ENCODE data around the gene SUGP2. TPM values are rescaled to one million over a fixed set of nuclear protein-coding genes. Genes with fewer than 3 reads are reported as not detected.

Gene SUGP2
- total RNA-seq, 1 donor from 2014 or later, result 68.2 TPM

DNA sequence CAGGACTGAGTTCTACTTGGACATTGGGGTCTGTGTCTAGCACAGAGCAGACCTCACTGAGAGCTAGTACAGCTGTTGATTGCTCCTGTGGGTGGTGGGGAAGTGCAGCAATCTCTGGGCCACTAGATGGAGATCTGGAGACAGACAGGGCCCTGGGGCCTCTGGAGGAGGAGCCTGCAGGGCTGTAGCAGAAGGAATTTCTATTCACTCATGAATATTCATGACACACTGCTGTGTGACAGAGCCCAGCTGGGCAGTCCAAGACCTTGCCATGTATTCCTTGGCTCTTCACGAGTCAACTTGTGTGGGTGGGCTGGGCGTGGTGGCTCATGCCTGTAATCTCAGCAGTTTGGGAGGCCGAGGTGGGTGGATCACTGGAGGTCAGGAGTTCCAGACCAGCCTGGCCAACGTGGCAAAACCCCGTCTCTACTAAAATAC lies 37.5 kb downstream of the SUGP2 start:
- Histone ChIP-seq H3K27me3 (ENCODE audit: low read depth) (no peaks in the 10 kb centered on the region), H3K36me3 (peaks cover 68% of the 10 kb centered on the region), H3K4me3 (no peak overlapping the region), H3K9me3 (replicated peaks) (no peaks in the 10 kb centered on the region), H3K27ac (replicated peaks) (no peak overlapping the region), H3K4me1 (peaks cover 26% of the 10 kb centered on the region)
- DNase-seq, result peak; percentile 64
- intact Hi-C loops (cut with micrococcal nuclease), result no loop called here
- TF ChIP-seq, protein P1, sequence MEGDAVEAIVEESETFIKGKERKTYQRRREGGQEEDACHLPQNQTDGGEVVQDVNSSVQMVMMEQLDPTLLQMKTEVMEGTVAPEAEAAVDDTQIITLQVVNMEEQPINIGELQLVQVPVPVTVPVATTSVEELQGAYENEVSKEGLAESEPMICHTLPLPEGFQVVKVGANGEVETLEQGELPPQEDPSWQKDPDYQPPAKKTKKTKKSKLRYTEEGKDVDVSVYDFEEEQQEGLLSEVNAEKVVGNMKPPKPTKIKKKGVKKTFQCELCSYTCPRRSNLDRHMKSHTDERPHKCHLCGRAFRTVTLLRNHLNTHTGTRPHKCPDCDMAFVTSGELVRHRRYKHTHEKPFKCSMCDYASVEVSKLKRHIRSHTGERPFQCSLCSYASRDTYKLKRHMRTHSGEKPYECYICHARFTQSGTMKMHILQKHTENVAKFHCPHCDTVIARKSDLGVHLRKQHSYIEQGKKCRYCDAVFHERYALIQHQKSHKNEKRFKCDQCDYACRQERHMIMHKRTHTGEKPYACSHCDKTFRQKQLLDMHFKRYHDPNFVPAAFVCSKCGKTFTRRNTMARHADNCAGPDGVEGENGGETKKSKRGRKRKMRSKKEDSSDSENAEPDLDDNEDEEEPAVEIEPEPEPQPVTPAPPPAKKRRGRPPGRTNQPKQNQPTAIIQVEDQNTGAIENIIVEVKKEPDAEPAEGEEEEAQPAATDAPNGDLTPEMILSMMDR (IDR thresholded peaks at IDR 0.05; ENCODE audit: borderline replicate concordance), result peak; percentile 41

DNA sequence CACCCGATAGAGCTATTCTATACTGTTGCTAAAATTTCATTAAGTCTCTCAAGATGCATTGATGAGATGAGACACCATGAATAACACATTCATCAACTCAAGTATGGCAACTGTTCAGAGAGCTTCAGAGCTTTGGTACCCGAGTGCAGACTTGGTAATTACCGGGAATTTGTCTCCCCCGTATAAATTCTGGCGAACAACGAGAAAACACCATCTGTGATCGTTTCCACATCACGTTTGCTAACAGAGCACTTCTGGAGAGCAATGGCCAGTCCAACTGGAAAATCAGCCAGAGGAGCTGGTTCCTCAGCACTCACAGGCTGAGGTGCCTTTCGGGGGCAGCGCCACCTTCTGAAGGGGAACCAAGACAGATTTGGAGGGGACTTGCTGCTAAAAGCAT lies 40.2 kb downstream of the SUGP2 start:
- intact Hi-C loops (cut with micrococcal nuclease), result no loop called here
- no peak overlapping the region for H3K4me3 ChIP-seq
- TF ChIP-seq, protein P1 (IDR thresholded peaks at IDR 0.05; ENCODE audit: borderline replicate concordance), result no peak

DNA sequence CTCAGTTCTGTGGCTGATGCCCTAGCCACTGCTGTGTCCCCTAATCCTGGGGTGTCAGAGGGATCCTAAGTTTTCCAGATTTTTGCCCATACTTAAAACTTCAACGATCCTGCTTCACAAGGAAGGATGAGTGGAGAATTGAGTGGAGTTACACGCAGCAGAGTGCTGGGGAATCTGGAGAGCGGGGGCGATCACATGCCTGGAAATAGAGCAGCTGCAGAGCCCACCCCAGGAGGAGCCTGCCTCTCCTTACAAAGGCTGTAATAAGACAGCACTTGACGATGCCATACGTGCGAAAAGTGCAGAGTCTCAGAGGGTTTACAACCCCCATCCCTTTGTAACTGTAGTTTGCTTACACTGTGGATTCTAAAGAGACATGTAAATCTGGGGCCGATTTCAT lies 40.6 kb downstream of the SUGP2 start:
- Histone ChIP-seq H3K27ac (replicated peaks) (no peak overlapping the region), H3K27me3 (ENCODE audit: low read depth) (no peaks in the 10 kb centered on the region), H3K4me1 (peaks cover 13% of the 10 kb centered on the region), H3K36me3 (peaks cover 45% of the 10 kb centered on the region), H3K9me3 (replicated peaks) (no peaks in the 10 kb centered on the region), H3K4me3 (no peak overlapping the region)
- TF ChIP-seq, protein P1 (IDR thresholded peaks at IDR 0.05; ENCODE audit: borderline replicate concordance), result no peak
- no peak for DNase-seq
- intact Hi-C loops (cut with micrococcal nuclease), result no loop called here

More for the DNA sequence above, 40.2 kb downstream of the SUGP2 start:
- no peak overlapping the region for H3K27ac ChIP-seq (replicated peaks)
- DNase-seq, result no peak
- peaks cover 13% of the 10 kb centered on the region for H3K4me1 ChIP-seq
- no peaks in the 10 kb centered on the region for H3K27me3 ChIP-seq (ENCODE audit: low read depth)
- peaks cover 45% of the 10 kb centered on the region for H3K36me3 ChIP-seq
- no peaks in the 10 kb centered on the region for H3K9me3 ChIP-seq (replicated peaks)

DNA sequence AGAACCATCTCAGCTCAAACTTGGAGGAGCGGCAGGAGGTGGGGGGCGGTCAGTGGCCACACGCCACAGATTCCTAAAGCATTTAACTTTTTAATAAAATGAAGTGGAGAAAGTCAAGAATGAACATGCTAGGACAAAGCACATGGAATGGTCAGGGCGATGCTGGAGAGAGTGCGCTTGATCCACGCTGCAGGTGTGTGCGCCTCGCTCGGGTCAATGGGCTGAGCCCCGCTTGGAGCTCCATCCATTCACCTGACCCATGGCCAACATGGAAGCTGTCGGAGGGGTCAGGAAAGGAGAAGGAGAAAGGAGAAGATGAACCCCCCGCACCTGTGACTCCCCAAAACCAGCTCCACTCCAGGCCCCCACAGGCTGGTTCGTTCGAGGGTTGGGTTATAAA lies 41.8 kb downstream of the SUGP2 start:
- DNase-seq, result no peak
- intact Hi-C loops (cut with micrococcal nuclease), result no loop called here
- peaks cover 18% of the 10 kb centered on the region for H3K4me1 ChIP-seq
- no peak overlapping the region for H3K4me3 ChIP-seq
- no peaks in the 10 kb centered on the region for H3K27me3 ChIP-seq (ENCODE audit: low read depth)
- TF ChIP-seq, protein P1 (IDR thresholded peaks at IDR 0.05; ENCODE audit: borderline replicate concordance), result no peak
- peak overlapping the region; percentile 1 for H3K27ac ChIP-seq (replicated peaks)
- H3K9me3 ChIP-seq (replicated peaks), result no peaks in the 10 kb centered on the region
- H3K36me3 ChIP-seq, result peaks cover 45% of the 10 kb centered on the region

DNA sequence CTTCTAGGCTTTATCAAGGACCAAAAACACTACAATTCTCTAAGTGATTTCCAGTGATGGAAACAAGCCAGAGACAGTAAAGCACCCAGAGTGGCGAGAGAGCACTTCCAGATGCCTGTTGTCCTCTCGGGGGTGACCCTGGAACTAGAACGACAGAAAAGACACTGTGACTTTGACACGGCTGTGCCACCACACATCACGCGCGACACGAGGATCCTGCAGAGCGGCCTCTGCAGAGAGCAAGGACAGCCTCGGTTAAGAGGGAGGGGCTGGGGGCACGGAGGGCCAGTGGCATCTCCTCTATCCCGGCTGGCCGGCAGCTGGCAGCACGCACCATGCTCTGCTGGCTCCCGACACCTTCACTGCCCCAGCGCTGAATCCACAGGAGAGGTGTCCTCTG lies 42.3 kb downstream of the SUGP2 start:
- no peaks in the 10 kb centered on the region for H3K27me3 ChIP-seq (ENCODE audit: low read depth)
- H3K27ac ChIP-seq (replicated peaks), result peak overlapping the region; percentile 1
- peaks cover 16% of the 10 kb centered on the region for H3K4me1 ChIP-seq
- H3K4me3 ChIP-seq, result no peak overlapping the region
- no peaks in the 10 kb centered on the region for H3K9me3 ChIP-seq (replicated peaks)
- intact Hi-C loops (cut with micrococcal nuclease), result no loop called here
- TF ChIP-seq, protein P1 (IDR thresholded peaks at IDR 0.05; ENCODE audit: borderline replicate concordance), result no peak
- H3K36me3 ChIP-seq, result peaks cover 41% of the 10 kb centered on the region
- peak; percentile 34 for DNase-seq
